ENCODE results near the gene AK8. TPM values are rescaled to one million over a fixed set of nuclear protein-coding genes. Genes with fewer than 3 reads are reported as not detected.

The AK8 gene
- total and polyA plus RNA-seq, 9 donors = 0.23 to 0.89 (median 0.58) TPM

DNA sequence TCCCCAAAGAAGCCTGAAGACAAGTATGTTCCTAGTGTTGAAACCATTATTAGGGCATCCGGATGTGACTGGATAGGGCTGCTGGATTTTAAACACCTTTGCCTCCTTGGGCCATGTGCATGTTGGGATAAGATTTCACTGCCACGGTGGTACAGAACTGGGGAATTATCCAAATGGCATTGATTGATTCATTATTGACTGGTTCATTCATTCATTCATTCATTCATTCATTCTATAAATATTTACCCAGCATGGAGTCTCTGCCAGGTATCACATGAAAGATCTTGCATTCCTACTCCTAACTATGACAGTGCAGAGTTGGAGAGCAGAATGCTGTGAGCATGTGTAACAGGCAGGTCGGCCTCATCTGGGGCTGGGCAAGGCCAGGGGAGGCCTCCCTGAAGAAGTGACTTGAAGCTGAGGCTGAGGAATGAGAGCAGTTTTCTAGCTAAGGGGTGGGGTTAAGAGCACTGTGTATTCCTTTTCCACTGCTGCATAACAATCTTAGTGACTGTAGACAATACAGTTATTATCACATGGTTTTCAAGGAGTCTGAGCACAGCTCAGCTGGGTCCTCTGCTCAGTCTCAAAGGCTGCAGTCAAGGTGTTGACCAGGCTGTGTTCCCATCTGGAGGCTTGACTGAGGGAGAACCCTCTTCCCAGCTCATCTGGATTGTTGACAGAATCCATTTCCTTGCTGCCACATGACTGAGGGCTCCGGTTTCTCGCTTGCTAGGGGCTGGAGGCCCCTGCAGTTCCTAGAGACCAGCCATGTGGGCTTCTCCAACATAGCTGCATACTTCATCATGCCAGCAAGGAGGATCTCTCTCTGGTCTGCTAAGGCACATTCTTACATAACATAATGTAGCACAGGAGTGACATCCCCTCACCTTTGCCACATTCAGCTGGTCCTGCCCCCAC, 35.7 kb downstream of the AK8 start:
- no peak for DNase-seq
- H3K9me3 ChIP-seq (replicated peaks; ENCODE audit: control insufficient read depth, low read depth, low read length) = no peaks in the 10 kb centered on the region
- no peak overlapping the region for H3K27ac ChIP-seq (ENCODE audit: low read length)
- H3K4me1 ChIP-seq (ENCODE audit: control insufficient read depth, insufficient read depth, low read length) = no peaks in the 10 kb centered on the region
- no peaks in the 10 kb centered on the region for H3K36me3 ChIP-seq (ENCODE audit: control insufficient read depth, insufficient read depth, low read length)
- H3K4me3 ChIP-seq (ENCODE audit: low read length) = no peak overlapping the region
- H3K27me3 ChIP-seq (ENCODE audit: control insufficient read depth, insufficient read depth, low read length) = peaks cover 2% of the 10 kb centered on the region
- 58% methylated on average over 2 of the region's 5 CpGs for WGBS (ENCODE audit: insufficient coverage)

DNA sequence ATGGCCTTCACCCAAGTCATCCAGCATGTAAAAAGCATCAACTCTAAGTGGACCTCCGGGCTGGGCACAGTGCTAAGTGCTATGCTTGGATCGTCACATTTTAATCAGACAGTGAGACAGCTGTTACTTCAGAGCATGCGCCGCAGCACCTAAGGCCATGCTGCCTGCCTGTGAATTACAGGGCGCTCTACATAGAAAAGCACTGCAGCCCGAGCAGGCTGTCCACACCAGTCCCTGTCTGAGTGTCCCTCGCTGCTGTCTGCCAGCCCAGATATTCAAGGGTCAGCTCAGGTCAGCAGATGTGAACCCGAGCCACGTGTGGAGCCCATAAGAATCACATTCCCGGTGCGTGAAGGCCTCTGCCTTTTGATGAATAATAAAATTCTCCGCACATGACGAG, 37.1 kb downstream of the AK8 start:
- Histone ChIP-seq H3K27me3 (ENCODE audit: control insufficient read depth, insufficient read depth, low read length) (peaks cover 2% of the 10 kb centered on the region), H3K4me3 (ENCODE audit: low read length) (no peak overlapping the region), H3K36me3 (ENCODE audit: control insufficient read depth, insufficient read depth, low read length) (no peaks in the 10 kb centered on the region), H3K9me3 (replicated peaks; ENCODE audit: control insufficient read depth, low read depth, low read length) (no peaks in the 10 kb centered on the region), H3K4me1 (ENCODE audit: control insufficient read depth, insufficient read depth, low read length) (no peaks in the 10 kb centered on the region), H3K27ac (ENCODE audit: low read length) (no peak overlapping the region)
- no peak for DNase-seq
- WGBS (ENCODE audit: insufficient coverage) = 58% methylated on average over 13 of the region's 13 CpGs

DNA sequence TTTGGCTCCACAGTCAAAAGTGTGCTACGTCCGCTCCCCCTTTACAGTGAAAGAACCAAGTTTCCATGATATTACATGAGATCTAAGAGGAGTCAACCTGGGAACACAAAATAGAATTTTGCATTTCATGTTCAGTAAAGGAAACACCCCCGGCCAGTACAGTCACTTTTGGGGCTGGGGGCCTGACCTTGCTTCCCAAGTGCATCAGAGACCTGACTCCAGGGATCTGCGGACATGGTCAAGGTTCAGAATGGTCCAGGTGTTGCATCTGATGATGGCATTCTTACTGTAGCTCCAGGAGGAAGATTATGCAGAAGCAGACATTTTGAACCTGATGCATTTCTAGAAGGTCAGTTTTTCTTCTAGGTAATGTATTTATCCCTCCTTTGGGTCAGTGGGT, 39.8 kb downstream of the AK8 start:
- peaks cover 4% of the 10 kb centered on the region for H3K27me3 ChIP-seq (ENCODE audit: control insufficient read depth, insufficient read depth, low read length)
- no peak for DNase-seq
- no peak overlapping the region for H3K27ac ChIP-seq (ENCODE audit: low read length)
- no peaks in the 10 kb centered on the region for H3K36me3 ChIP-seq (ENCODE audit: control insufficient read depth, insufficient read depth, low read length)
- no peak overlapping the region for H3K4me3 ChIP-seq (ENCODE audit: low read length)
- WGBS (ENCODE audit: insufficient coverage) = 74% methylated on average over 2 of the region's 4 CpGs
- no peaks in the 10 kb centered on the region for H3K9me3 ChIP-seq (replicated peaks; ENCODE audit: control insufficient read depth, low read depth, low read length)
- peaks cover 6% of the 10 kb centered on the region for H3K4me1 ChIP-seq (ENCODE audit: control insufficient read depth, insufficient read depth, low read length)

DNA sequence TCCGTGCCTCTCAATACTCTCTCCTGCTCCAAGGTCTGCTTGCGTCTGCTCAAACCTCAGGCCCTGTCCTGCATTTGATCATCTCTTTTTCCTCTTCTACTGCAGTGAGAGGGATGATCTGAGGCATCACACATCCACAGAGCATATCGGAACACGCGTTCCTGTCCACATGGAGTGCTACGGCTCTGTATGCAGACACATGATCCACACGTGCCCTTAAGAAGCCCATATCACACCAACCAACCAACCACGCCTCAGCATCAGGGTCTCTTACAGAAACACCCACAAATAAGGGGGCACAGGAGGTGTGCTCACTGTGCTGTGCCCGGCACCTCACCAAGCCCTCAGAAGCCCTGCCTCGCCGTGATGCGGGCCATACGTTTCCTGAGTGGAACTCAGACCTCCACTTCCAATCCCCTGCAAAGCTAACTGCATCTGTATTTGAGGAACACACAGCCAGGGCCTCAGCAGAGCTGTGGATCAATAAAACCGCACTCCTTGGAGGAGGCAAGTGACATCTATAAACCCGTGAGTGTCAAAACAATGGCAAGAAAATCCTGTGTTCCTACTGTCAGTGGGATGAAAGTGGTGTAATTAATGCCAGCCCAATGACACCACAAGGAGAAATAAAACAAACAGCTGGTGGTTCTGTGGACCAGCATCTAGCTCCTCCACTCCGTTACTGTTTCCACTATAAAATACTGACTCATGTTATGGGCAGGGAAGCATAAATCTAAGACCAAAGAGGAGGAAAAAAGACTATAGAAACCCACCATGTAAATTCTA, 40.4 kb downstream of the AK8 start:
- H3K27ac ChIP-seq (ENCODE audit: low read length) = no peak overlapping the region
- H3K36me3 ChIP-seq (ENCODE audit: control insufficient read depth, insufficient read depth, low read length) = no peaks in the 10 kb centered on the region
- WGBS (ENCODE audit: insufficient coverage) = 72% methylated on average over 12 of the region's 16 CpGs
- H3K4me3 ChIP-seq (ENCODE audit: low read length) = no peak overlapping the region
- peaks cover 8% of the 10 kb centered on the region for H3K27me3 ChIP-seq (ENCODE audit: control insufficient read depth, insufficient read depth, low read length)
- H3K9me3 ChIP-seq (replicated peaks; ENCODE audit: control insufficient read depth, low read depth, low read length) = no peaks in the 10 kb centered on the region
- no peak for DNase-seq
- H3K4me1 ChIP-seq (ENCODE audit: control insufficient read depth, insufficient read depth, low read length) = peaks cover 9% of the 10 kb centered on the region

DNA sequence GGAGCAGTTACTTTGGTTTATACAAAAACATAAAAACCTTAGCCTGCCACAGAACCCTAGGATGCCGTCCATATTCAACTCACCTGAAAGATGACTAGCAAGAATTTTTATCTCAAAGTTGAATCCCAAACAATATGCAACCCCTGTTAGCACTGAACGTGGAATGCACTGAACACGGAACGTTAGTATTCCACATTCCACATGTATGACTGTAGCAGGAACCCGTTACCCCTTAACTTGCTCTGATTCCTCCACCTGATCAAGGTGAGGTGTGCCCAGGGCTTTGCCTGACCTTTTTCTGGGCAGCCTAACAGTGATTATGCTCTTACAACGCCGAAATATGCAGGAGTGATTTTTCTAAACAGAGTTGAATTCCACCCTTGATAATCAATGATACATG, 43.7 kb downstream of the AK8 start:
- Histone ChIP-seq H3K27me3 (ENCODE audit: control insufficient read depth, insufficient read depth, low read length) (peaks cover 9% of the 10 kb centered on the region), H3K36me3 (ENCODE audit: control insufficient read depth, insufficient read depth, low read length) (no peaks in the 10 kb centered on the region), H3K9me3 (replicated peaks; ENCODE audit: control insufficient read depth, low read depth, low read length) (no peaks in the 10 kb centered on the region), H3K27ac (ENCODE audit: low read length) (no peak overlapping the region), H3K4me3 (ENCODE audit: low read length) (no peak overlapping the region), H3K4me1 (ENCODE audit: control insufficient read depth, insufficient read depth, low read length) (peaks cover 9% of the 10 kb centered on the region)
- WGBS (ENCODE audit: insufficient coverage) = 88% methylated on average over 6 of the region's 7 CpGs
- DNase-seq = no peak

DNA sequence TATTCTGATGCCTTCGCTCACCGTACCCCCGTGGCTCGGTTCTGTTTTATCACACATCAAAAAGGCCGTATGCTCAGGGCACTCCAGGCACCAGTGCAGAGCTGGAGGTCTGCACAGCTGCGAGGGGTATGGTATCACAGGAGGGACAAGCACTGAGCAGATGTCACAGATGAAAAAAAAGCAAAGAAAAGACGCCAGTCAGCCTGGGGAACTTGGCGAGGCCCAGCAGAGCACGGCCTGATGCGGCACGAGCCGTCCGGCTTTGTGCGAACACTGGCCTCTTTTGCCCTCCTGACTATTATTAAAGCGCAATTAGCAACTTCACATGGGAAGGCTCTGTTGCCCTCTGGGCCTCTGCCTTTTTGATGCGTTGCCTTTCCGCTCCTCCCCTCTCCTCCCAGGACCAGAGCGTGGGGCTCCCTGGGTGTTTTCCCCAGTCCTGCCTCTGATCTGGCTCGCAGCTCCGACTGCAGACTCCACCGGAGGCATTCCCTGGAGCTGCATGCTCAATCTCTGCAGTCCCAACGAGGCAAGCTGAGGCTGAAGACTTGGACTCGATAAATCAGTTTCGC, 44.4 kb downstream of the AK8 start:
- peaks cover 9% of the 10 kb centered on the region for H3K27me3 ChIP-seq (ENCODE audit: control insufficient read depth, insufficient read depth, low read length)
- H3K36me3 ChIP-seq (ENCODE audit: control insufficient read depth, insufficient read depth, low read length) = no peaks in the 10 kb centered on the region
- peak; percentile 29 for DNase-seq
- no peak overlapping the region for H3K27ac ChIP-seq (ENCODE audit: low read length)
- no peak overlapping the region for H3K4me3 ChIP-seq (ENCODE audit: low read length)
- peaks cover 9% of the 10 kb centered on the region for H3K4me1 ChIP-seq (ENCODE audit: control insufficient read depth, insufficient read depth, low read length)
- WGBS (ENCODE audit: insufficient coverage) = 34% methylated on average over 20 of the region's 24 CpGs
- no peaks in the 10 kb centered on the region for H3K9me3 ChIP-seq (replicated peaks; ENCODE audit: control insufficient read depth, low read depth, low read length)

DNA sequence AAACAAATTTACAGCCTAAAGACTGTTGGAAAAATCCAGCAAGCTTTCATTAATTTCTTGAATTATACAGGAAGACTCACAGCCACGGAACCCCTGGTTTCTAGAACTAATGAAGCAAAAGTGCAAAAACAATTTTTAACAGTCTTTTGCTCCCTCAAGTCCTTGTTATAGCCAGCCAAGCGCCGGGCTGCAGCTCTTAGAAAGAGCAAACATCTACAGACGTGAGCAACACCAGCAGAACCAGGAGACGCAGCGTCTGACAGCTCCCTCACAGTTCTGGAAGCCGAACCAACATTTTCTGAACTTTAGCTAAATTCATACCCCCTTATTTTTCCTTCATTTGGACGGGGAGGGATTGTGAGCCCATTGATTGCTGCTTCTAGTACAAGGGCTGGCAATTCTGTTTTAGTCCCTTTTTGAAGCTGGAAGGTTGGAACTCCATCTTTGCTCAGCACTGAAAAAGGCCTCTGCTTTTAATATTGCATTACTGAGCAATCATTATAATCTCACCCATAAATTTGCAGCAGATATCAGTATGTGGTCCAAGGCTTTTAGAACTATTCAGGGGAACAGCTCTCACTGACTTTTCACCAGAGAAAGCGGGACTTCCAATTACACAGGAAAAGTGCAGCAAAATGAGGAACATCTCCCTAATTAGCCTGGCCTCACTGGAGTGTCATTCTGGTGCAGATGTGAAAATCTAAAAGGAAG, 45.8 kb downstream of the AK8 start:
- no peak overlapping the region for H3K27ac ChIP-seq (ENCODE audit: low read length)
- no peaks in the 10 kb centered on the region for H3K36me3 ChIP-seq (ENCODE audit: control insufficient read depth, insufficient read depth, low read length)
- no peak overlapping the region for H3K4me3 ChIP-seq (ENCODE audit: low read length)
- H3K4me1 ChIP-seq (ENCODE audit: control insufficient read depth, insufficient read depth, low read length) = peaks cover 9% of the 10 kb centered on the region
- H3K9me3 ChIP-seq (replicated peaks; ENCODE audit: control insufficient read depth, low read depth, low read length) = no peaks in the 10 kb centered on the region
- DNase-seq = no peak
- WGBS (ENCODE audit: insufficient coverage) = 68% methylated on average over 4 of the region's 9 CpGs
- H3K27me3 ChIP-seq (ENCODE audit: control insufficient read depth, insufficient read depth, low read length) = peaks cover 9% of the 10 kb centered on the region

DNA sequence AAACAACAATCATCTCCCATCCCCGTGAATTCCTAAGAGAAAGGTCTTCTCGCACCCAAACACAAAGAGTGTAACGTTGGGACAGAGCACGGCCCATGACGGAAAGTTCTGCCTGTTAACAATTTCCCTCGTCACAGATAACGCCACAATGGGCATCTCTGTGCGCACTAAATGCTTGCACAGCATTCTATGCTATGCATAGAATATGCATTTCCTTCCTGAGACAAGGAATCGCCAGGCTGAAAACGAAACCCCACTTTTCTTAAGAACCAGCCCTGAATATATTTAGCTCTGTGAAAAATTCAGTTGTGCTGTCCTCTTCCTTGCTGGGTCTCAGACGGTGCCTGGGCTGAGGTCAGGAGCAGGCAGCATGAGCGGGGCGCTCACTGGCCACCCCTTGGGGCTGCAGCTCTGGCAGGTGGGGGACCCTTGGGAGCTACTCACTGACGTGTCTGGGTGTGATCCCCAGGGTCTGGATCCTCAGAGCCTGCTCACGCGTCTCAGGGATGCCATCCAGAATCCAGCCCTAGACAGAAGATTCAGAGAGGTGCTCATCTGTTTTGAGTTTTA, 49.8 kb downstream of the AK8 start:
- no peak for DNase-seq
- Histone ChIP-seq H3K27ac (ENCODE audit: low read length) (no peak overlapping the region), H3K36me3 (ENCODE audit: control insufficient read depth, insufficient read depth, low read length) (no peaks in the 10 kb centered on the region), H3K4me1 (ENCODE audit: control insufficient read depth, insufficient read depth, low read length) (peaks cover 2% of the 10 kb centered on the region), H3K27me3 (ENCODE audit: control insufficient read depth, insufficient read depth, low read length) (peaks cover 17% of the 10 kb centered on the region), H3K9me3 (replicated peaks; ENCODE audit: control insufficient read depth, low read depth, low read length) (no peaks in the 10 kb centered on the region), H3K4me3 (ENCODE audit: low read length) (no peak overlapping the region)
- WGBS (ENCODE audit: insufficient coverage) = 75% methylated on average over 13 of the region's 16 CpGs

DNA sequence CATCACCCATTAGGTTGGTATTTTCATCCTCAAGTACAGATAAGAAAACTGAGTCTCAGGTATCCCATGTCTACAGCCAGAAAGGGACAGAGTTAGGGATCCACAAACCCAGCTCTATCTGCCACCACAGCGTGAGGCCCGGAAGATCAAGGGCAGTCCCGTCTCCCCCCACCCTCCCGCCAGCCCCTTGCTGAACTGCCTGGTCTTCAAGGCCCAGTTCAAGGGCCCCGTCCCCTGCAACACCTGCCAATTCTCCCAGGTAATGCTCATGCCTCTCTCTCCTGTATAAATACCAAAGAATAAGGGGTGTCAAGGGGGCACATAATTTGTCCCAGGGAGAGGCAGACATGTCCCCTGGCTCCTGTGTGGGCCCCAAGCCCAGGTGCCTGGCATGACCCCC, 50.7 kb downstream of the AK8 start:
- 90% methylated on average over 2 of the region's 5 CpGs for WGBS (ENCODE audit: insufficient coverage)

More for the DNA sequence above, 50.7 kb downstream of the AK8 start:
- Histone ChIP-seq H3K36me3 (ENCODE audit: control insufficient read depth, insufficient read depth, low read length) (no peaks in the 10 kb centered on the region), H3K27ac (ENCODE audit: low read length) (no peak overlapping the region), H3K4me1 (ENCODE audit: control insufficient read depth, insufficient read depth, low read length) (no peaks in the 10 kb centered on the region), H3K27me3 (ENCODE audit: control insufficient read depth, insufficient read depth, low read length) (peaks cover 11% of the 10 kb centered on the region), H3K4me3 (ENCODE audit: low read length) (no peak overlapping the region), H3K9me3 (replicated peaks; ENCODE audit: control insufficient read depth, low read depth, low read length) (no peaks in the 10 kb centered on the region)
- DNase-seq = no peak
